HepG2 (cell line): Measurements from ENCODE around the gene PUM1. TPM values are rescaled to one million over a fixed set of nuclear protein-coding genes. Genes with fewer than 3 reads are reported as not detected.

Experiments
- polyA plus RNA-seq, 8 experiments: library from polyadenylated mRNA; depleted of rRNA in 3 of 8; stranded (reverse) in 7 of 8; unstranded in 1 of 8; fragments of >200 nt; fragmentation: Illumina TruSeq in 4 of 8; extraction: Trizol in 4 of 8; gene quantifications; 2 replicates each; pipeline versions ENCODE4 v1.2.1 to v1.2.3, GENCODE V29; 2011 to 2016; ENCODE audit warnings: low read depth in 4 of 8, missing spikeins in 1 of 8, mixed read lengths in 1 of 8; ENCODE audit not compliant: insufficient read depth in 1 of 8
- total RNA-seq, 5 experiments: library from RNA; depleted of rRNA; stranded (reverse); fragments of >200 nt; fragmentation: Illumina TruSeq; extraction: Trizol; gene quantifications; 2 replicates each; pipeline ENCODE4 v1.2.3, GENCODE V29; 2016; ENCODE audit warnings: low read depth in 1 of 5
- TF ChIP-seq, protein P1 (sequence below): sonication (generic); formaldehyde crosslinking; IDR thresholded peaks from 2 replicates; pipeline ENCODE4 v1.4.0; 2020; ENCODE audit warnings: mild to moderate bottlenecking, missing genetic modification reagents
- TF ChIP-seq, protein P2 (sequence below): sonication (generic); formaldehyde crosslinking; IDR thresholded peaks from 2 replicates; pipeline ENCODE4 v1.4.0; 2020; ENCODE audit warnings: missing genetic modification reagents, mild to moderate bottlenecking, borderline replicate concordance
- TF ChIP-seq, protein P3 (sequence below): sonication (generic); formaldehyde crosslinking; IDR thresholded peaks from 2 replicates; pipeline ENCODE4 v1.5.0; 2020; ENCODE audit warnings: mild to moderate bottlenecking, missing genetic modification reagents, borderline replicate concordance

The PUM1 gene
- total and polyA plus RNA-seq, 2 of the 13 experiments (the other 11 are each of a cell fraction or from before 2014, with no cell fraction given), result 64.7 to 91.0 TPM

DNA sequence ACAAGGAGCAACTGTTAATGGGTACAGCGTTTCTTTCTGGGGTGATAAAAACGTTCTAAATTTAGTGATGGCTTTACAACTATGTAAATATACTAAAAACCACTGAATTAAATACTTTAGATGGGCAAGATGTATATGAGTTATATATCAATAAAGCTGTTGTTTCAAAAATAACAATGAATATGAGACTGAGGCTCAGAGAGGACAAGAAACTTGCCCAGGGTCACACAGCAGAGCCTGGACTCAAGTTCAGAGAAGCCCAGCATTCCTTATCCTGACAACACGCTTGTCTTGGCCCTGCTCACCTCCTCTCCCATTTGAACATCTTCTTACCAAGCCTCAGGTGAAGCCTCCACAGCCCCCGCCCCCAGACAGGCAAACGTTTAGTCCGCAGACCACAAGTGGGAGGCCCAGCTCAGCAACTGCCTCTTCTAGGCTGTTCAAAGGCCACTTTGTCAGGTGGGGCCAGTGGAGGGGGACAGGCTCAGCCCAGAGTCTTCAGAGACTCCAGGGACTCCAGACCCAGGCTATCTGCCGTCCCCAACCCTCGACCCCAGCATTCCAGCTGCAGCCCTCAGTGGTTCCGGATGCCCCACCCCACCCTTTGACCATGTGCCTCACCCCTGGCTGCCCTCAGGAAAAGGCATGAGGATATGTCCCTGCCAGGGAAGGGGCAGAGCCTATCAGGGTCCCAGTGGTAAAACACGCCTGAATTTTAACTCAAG is 174.9 kb downstream of the PUM1 start (continued):
- TF ChIP-seq, protein P1, sequence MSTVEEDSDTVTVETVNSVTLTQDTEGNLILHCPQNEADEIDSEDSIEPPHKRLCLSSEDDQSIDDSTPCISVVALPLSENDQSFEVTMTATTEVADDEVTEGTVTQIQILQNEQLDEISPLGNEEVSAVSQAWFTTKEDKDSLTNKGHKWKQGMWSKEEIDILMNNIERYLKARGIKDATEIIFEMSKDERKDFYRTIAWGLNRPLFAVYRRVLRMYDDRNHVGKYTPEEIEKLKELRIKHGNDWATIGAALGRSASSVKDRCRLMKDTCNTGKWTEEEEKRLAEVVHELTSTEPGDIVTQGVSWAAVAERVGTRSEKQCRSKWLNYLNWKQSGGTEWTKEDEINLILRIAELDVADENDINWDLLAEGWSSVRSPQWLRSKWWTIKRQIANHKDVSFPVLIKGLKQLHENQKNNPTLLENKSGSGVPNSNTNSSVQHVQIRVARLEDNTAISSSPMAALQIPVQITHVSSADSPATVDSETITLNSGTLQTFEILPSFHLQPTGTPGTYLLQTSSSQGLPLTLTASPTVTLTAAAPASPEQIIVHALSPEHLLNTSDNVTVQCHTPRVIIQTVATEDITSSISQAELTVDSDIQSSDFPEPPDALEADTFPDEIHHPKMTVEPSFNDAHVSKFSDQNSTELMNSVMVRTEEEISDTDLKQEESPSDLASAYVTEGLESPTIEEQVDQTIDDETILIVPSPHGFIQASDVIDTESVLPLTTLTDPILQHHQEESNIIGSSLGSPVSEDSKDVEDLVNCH, result no peak
- TF ChIP-seq, protein P2, sequence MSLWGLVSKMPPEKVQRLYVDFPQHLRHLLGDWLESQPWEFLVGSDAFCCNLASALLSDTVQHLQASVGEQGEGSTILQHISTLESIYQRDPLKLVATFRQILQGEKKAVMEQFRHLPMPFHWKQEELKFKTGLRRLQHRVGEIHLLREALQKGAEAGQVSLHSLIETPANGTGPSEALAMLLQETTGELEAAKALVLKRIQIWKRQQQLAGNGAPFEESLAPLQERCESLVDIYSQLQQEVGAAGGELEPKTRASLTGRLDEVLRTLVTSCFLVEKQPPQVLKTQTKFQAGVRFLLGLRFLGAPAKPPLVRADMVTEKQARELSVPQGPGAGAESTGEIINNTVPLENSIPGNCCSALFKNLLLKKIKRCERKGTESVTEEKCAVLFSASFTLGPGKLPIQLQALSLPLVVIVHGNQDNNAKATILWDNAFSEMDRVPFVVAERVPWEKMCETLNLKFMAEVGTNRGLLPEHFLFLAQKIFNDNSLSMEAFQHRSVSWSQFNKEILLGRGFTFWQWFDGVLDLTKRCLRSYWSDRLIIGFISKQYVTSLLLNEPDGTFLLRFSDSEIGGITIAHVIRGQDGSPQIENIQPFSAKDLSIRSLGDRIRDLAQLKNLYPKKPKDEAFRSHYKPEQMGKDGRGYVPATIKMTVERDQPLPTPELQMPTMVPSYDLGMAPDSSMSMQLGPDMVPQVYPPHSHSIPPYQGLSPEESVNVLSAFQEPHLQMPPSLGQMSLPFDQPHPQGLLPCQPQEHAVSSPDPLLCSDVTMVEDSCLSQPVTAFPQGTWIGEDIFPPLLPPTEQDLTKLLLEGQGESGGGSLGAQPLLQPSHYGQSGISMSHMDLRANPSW (CRISPR knock-in tag), result no peak
- TF ChIP-seq, protein P3, sequence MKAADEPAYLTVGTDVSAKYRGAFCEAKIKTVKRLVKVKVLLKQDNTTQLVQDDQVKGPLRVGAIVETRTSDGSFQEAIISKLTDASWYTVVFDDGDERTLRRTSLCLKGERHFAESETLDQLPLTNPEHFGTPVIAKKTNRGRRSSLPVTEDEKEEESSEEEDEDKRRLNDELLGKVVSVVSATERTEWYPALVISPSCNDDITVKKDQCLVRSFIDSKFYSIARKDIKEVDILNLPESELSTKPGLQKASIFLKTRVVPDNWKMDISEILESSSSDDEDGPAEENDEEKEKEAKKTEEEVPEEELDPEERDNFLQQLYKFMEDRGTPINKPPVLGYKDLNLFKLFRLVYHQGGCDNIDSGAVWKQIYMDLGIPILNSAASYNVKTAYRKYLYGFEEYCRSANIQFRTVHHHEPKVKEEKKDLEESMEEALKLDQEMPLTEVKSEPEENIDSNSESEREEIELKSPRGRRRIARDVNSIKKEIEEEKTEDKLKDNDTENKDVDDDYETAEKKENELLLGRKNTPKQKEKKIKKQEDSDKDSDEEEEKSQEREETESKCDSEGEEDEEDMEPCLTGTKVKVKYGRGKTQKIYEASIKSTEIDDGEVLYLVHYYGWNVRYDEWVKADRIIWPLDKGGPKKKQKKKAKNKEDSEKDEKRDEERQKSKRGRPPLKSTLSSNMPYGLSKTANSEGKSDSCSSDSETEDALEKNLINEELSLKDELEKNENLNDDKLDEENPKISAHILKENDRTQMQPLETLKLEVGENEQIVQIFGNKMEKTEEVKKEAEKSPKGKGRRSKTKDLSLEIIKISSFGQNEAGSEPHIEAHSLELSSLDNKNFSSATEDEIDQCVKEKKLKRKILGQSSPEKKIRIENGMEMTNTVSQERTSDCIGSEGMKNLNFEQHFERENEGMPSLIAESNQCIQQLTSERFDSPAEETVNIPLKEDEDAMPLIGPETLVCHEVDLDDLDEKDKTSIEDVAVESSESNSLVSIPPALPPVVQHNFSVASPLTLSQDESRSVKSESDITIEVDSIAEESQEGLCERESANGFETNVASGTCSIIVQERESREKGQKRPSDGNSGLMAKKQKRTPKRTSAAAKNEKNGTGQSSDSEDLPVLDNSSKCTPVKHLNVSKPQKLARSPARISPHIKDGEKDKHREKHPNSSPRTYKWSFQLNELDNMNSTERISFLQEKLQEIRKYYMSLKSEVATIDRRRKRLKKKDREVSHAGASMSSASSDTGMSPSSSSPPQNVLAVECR (CRISPR knock-in tag), result no peak
- TF ChIP-seq, all 625 proteins: peak for 2
